ENCODE measurements around the gene ZDHHC20.

DNA sequence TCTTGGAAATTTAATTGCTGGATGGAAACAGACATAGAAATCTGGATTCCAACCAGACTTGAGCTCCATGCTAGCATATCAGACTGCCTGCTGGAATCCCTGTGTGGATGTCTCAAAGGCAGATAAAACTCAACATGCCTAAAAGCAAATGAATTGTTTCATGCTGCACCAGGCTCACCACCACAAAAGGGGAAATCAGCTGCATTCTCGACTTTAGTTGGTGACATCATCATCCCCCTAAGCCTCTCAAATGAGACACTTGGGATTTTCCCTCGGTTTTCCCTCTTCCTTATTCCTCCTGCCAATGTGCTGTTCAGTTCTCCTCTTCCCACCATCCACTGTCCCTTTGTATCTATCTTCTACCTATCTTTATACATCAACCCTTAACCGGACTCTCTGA is 134.3 kb downstream of the ZDHHC20 start:
- TF ChIP-seq CTCF (IDR thresholded peaks at IDR 0.05; ENCODE audit: low read length) (no peak), EZH2 (optimal IDR thresholded peaks at IDR 0.05; ENCODE audit: low read depth, low read length) (no peak), EZH2phosphoT487 (IDR thresholded peaks at IDR 0.05; ENCODE audit: low read length) (no peak)
